HG03045 (cell line): ENCODE measurements around the gene SLC38A7.
"Not testable (repeated sequence)": the region's sequence is repeated elsewhere in the genome, so short reads cannot be mapped to it uniquely, and the experiment has no call there.

Experiments used
- ATAC-seq: cut with Tn5 transposase; IDR thresholded peaks from one replicate; pipeline ENCODE4 v1.9.1; 2021; ENCODE audit warnings: mild to moderate bottlenecking, moderate library complexity; ENCODE audit not compliant: unreplicated experiment

The SLC38A7 gene

GRCh38 chr16:58678716-58679115, 5.9 kb downstream of the SLC38A7 start:
- ATAC-seq = no peak

GRCh38 chr16:58678269-58678668, 6.3 kb downstream of the SLC38A7 start:
- ATAC-seq = no peak

GRCh38 chr16:58670946-58671583, 13.5 kb downstream of the SLC38A7 start:
- ATAC-seq = no peak

- ATAC-seq = no peak
These were observed 14.4 kb downstream of the SLC38A7 start for GRCh38 chr16:58670177-58670576.

- ATAC-seq = no peak
These were observed 19.4 kb downstream of the SLC38A7 start for GRCh38 chr16:58665200-58665599.

- peak; percentile 78 for ATAC-seq
These were observed 23.3 kb downstream of the SLC38A7 start for GRCh38 chr16:58661199-58661830.

GRCh38 chr16:58659911-58660310, 24.7 kb downstream of the SLC38A7 start:
- ATAC-seq = not testable (repeated sequence)

- ATAC-seq = no peak
These were observed 25.8 kb downstream of the SLC38A7 start for GRCh38 chr16:58658796-58659211.

GRCh38 chr16:58656899-58657298, 27.7 kb downstream of the SLC38A7 start:
- no peak for ATAC-seq

- ATAC-seq = no peak
These were observed 29.4 kb downstream of the SLC38A7 start for GRCh38 chr16:58655215-58655596.

GRCh38 chr16:58654560-58655214, 29.9 kb downstream of the SLC38A7 start:
- no peak for ATAC-seq

- ATAC-seq = no peak
These were observed 31.8 kb downstream of the SLC38A7 start for GRCh38 chr16:58652741-58653140.

GRCh38 chr16:58651965-58652348, 32.6 kb downstream of the SLC38A7 start:
- no peak for ATAC-seq

GRCh38 chr16:58649707-58650106, 34.9 kb downstream of the SLC38A7 start:
- ATAC-seq = no peak

GRCh38 chr16:58647107-58647506, 37.5 kb downstream of the SLC38A7 start:
- no peak for ATAC-seq

GRCh38 chr16:58644765-58645487, 39.6 kb downstream of the SLC38A7 start:
- ATAC-seq = no peak

- ATAC-seq = no peak
These were observed 40.5 kb downstream of the SLC38A7 start for GRCh38 chr16:58644108-58644507.

GRCh38 chr16:58640949-58641348, 43.6 kb downstream of the SLC38A7 start:
- no peak for ATAC-seq

- no peak for ATAC-seq
These were observed 44.7 kb downstream of the SLC38A7 start for GRCh38 chr16:58639836-58640235.

- ATAC-seq = no peak
These were observed 45.3 kb downstream of the SLC38A7 start for GRCh38 chr16:58639230-58639629.

- no peak for ATAC-seq
These were observed 46.2 kb downstream of the SLC38A7 start for GRCh38 chr16:58638148-58639036.
